DMS53 treated with DMSO at 0.1 percent for 48 hours (cell line): ENCODE data around the gene TRAPPC12.
"Not testable (repeated sequence)": the region's sequence is repeated elsewhere in the genome, so short reads cannot be mapped to it uniquely, and the experiment has no call there.

ENCODE experiments used
- DNase-seq: peaks from one replicate; lab custom pipeline; 2025; ENCODE audit not compliant: unreplicated experiment; lab: John Stamatoyannopoulos, UW

The TRAPPC12 gene

GRCh38 chr2:3451926-3452671 lies 72.6 kb downstream of the TRAPPC12 start:
- no peak for DNase-seq

GRCh38 chr2:3453190-3453999 lies 73.9 kb downstream of the TRAPPC12 start:
- no peak for DNase-seq

GRCh38 chr2:3454005-3454404 lies 74.5 kb downstream of the TRAPPC12 start:
- not testable (repeated sequence) for DNase-seq

DNA sequence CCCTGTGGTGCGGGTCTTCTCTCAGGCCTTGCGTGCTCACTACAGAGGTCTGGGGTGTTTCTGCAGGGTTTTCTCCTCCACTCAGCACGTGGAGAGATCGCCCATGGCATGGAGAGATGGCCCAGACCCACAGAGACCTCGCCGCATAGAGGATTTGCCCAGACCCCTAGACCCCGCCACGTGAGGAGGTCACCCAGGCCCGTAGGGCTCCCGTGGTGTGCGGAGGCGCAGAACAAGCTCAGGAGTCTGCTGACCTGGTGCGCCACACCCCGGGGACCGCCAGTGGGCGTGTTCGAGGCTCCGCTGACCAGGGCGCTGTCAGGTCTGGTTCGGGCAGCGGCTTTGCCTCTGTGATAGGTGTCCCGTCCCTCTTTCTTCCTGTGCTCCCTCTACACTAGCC lies 75.3 kb downstream of the TRAPPC12 start:
- DNase-seq: no peak

GRCh38 chr2:3456125-3456524 lies 76.6 kb downstream of the TRAPPC12 start:
- no peak for DNase-seq

DNA sequence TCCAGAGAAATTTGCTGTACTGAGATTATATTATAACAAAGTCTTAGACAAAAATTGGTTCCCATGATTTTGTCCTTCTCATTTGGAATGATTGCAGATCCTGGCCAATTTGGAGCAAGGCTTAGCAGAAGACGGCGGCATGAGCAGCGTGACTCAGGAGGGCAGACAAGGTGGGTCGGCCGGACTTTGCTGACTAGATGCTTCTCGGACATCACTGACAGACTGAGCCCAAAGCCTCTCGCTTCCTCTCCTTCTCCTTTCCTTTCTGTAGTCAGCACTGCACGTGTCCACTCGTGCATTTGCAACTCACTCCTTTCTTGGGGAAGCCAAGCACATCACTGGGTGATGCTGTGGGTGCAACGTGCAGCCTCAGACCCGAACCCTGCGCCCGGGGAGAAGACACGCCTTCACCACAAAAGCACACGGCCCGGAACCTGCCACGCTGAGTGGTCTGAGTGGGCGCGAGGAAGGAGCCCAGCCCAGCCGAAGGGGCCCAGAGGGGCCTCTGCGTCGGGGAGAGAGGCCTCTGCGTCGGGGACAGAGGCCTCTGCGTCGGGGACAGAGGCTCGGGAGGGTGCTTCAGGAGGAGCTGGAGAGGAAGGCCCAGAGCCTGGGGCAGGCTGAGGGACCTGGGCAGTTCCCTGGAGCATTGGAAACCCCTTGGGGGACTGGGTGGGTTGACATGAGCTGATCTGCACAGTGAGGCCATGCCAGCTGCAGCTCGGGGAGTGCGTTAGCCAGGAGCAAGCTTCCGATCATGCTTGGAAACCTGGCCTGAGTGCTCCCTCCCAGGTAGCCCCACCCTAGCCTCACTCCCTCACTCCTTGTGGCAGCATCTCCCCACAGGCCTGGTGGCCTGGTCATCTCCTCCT lies 78.3 kb downstream of the TRAPPC12 start:
- no peak for DNase-seq

GRCh38 chr2:3458396-3459184 lies 79.1 kb downstream of the TRAPPC12 start:
- DNase-seq: no peak

- DNase-seq: no peak
Measured at GRCh38 chr2:3459185-3460015, 79.9 kb downstream of the TRAPPC12 start.

DNA sequence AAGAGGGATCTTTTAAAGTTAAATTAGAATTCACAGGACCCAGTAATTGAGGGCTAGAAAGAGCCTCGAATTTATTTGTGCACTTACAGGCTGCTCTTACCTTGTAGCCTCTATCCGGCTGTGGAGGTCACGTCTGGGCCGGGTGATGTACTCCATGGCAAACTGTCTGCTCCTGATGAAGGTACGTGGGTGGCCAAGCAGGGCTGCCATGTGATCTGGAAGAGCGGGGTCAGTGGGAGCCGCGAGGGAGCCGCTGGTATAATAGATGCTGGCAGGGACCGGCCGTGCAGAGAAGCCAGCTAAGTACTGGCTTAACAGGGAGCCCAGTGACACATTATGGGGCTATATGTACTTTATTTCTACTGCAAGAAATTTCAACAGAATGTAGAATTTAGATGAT lies 80.7 kb downstream of the TRAPPC12 start:
- DNase-seq: no peak

DNA sequence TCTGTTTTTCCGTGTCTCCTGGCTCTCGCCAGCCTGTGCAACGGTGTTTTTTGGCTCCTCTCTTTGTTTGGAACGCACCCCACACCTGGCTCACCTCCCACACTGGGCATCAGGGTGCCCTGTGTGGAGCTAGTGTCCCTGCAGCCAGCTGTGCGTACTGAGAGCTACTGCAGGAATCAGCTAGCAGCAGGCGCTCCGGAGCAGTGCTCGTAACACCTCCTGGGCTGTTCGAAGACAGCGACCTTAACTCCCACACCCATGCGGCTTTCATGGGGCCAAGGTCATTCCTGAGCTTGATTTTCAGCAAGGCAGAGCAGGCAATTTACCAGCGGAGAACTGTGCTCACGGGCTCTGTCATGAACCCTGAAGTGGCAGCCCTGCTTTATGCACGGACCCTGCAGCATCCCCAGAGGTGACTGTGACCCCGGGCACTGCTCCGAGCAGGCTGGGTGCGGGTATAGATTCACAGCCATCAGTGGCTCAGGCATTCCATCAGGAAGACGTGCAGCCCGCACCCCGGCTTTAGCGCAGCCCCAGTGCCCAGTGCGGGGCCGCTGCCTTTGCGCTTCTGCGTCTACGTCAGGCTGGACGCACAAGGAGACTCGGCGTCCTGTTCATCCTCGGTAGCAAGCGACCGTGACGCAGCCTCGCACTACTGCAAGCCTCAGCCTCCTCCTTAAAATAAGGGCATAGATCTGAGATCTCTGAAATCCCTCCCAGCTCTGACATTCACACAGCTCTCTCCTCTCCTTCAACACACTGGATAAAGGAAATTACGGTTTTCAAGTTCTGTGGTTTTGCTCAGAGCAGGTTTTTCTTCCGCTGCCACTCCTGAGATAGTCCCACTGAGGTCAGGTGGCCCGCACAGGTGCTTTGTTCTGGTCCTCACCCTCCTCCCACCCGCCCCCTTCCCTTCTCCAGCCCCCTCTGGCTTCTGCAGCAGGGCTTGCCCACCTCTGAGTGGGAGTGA lies 81.6 kb downstream of the TRAPPC12 start:
- no peak for DNase-seq

DNA sequence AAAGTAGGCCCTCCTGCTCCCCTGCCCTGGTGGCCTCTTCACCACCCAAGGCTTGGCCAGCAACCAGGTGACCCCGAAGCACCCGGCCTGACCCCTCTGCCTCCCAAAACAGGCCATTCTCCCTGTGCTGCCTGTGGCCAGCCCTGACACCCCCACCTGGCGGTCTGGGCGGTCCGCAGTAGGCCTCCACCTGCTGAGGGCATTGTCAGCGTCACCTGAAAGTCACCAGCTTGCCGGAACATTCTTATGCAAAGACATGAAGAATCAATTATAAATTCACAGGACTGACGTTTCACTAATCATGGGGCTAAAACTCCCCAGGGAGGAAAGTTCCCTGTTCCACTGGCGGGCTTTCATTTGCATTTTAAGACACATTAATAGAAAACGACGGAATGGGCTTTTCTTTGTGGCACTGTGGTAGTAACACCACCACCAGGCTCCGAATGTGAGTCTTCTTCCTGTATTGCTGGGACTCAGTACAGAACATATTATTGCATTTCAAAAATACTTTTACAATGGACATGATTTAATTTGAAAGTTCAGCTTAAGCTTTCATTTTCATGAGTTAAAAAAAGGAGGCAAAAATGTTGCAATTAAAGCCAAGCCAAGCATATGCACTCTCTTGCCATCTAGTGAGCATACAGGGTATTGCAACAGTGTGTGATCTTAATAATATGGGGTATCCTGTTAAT lies 82.5 kb downstream of the TRAPPC12 start:
- DNase-seq: peak; percentile 27

DNA sequence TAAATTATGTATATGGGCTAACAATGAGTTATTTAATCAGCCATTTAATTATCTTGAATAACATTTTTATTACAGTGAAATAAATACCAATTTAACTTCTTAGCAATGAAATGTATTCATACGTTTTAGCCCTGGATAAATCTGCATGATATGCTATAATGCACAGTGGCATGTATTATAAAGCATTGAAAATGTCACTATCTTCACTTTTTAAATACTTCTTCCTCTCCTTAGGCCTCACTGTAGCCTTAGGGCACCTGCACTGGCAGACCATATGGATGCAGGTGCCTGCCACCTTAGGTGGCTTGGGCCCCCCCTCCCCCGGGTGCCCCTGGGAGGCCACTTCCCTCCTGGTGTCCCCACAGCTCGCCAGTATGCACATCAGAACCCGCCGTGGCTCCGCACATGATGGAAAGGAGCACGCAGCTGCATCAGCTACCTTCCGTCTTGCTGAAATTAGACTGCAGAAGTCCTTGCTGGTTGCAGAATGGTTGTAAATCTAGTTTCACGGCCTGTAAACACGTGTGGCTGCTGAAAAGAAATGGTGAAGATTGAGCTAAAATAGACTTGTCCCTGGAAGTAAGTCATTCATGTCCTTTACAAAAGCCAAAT lies 83.1 kb downstream of the TRAPPC12 start:
- no peak for DNase-seq

- DNase-seq: no peak
Measured at GRCh38 chr2:3463186-3463835, 83.8 kb downstream of the TRAPPC12 start.

DNA sequence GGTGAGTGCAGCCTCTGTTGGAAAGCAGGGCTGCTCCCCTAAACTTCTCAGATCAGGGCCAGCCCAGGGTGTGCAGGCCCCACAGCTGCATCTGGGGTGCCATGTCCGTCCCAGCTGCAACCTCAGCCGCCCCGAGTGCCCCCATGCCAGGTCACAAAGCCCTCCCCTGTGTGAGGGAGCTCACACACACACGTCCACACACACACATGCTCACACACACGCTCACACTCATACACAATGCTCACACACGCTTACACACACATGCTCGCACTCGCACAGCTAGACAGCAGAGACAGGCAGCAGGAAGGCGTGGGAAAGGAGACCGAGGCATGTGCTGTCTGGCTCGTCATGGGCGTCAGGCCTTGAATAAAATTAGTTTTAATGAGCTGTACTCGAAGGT lies 84.5 kb downstream of the TRAPPC12 start:
- DNase-seq: no peak

- no peak for DNase-seq
Measured at GRCh38 chr2:3464401-3465005, 85.0 kb downstream of the TRAPPC12 start.

- no peak for DNase-seq
Measured at GRCh38 chr2:3465328-3465727, 85.8 kb downstream of the TRAPPC12 start.
